Thoracic aorta (tissue), 2 donors: ENCODE results near the gene JAML. TPM values are rescaled to one million over a fixed set of nuclear protein-coding genes. Genes with fewer than 3 reads are reported as not detected.

Source experiments
- ATAC-seq: fragments of 150-250 bp; one replicate; pipeline ENCODE4 v1.8.0; 2017; ENCODE audit warnings: low read depth; ENCODE audit not compliant: insufficient number of reproducible peaks, low FRiP score
- DNase-seq: peaks from one replicate; pipeline ENCODE4 v3.0.0-alpha.2; 2020; ENCODE audit warnings: low spot score
- H3K27ac ChIP-seq, 2 donors: fragments of 200-600 bp; sonication (generic); 1 replicate in 1 of 2; 2 replicates in 1 of 2; pipeline ENCODE4 v1.5.1; 2016; ENCODE audit warnings: mild to moderate bottlenecking in 2 of 2, moderate library complexity in 2 of 2
- H3K27me3 ChIP-seq: fragments of 200-600 bp; sonication (generic); replicated peaks from 2 replicates; pipeline ENCODE4 v1.6.0; 2016; ENCODE audit warnings: mild to moderate bottlenecking; ENCODE audit not compliant: insufficient read depth
- H3K36me3 ChIP-seq: fragments of 200-600 bp; sonication (generic); one replicate; pipeline ENCODE4 v1.5.1; 2016
- H3K4me1 ChIP-seq, 2 donors: fragments of 200-600 bp; sonication (generic); 1 replicate in 1 of 2; 2 replicates in 1 of 2; pipeline versions ENCODE4 v1.5.1 to v1.6.0; 2016; ENCODE audit warnings: low read depth in 2 of 2, mild to moderate bottlenecking in 1 of 2; ENCODE audit not compliant: control insufficient read depth in 1 of 2
- H3K4me3 ChIP-seq: fragments of 200-600 bp; sonication (generic); 2 replicates; pipeline ENCODE4 v1.5.1; 2016; ENCODE audit warnings: mild to moderate bottlenecking
- H3K9me3 ChIP-seq: fragments of 200-600 bp; sonication (generic); 2 replicates; pipeline ENCODE4 v1.5.1; 2016
- total RNA-seq, 2 donors: library from RNA; depleted of rRNA; stranded (reverse); fragments of >200 nt; gene quantifications; one replicate each; pipeline versions ENCODE4 v1.1.0 to v1.2.3, GENCODE V29; 2016
- TF ChIP-seq, protein P1 (sequence below): fragments of 200-600 bp; sonication (generic); IDR thresholded peaks from one replicate; pipeline ENCODE4 v1.5.1; 2019; ENCODE audit warnings: antibody characterized with exemption

Gene JAML
- total RNA-seq, 2 donors from 2014 or later: 3.7 to 7.6 TPM

DNA sequence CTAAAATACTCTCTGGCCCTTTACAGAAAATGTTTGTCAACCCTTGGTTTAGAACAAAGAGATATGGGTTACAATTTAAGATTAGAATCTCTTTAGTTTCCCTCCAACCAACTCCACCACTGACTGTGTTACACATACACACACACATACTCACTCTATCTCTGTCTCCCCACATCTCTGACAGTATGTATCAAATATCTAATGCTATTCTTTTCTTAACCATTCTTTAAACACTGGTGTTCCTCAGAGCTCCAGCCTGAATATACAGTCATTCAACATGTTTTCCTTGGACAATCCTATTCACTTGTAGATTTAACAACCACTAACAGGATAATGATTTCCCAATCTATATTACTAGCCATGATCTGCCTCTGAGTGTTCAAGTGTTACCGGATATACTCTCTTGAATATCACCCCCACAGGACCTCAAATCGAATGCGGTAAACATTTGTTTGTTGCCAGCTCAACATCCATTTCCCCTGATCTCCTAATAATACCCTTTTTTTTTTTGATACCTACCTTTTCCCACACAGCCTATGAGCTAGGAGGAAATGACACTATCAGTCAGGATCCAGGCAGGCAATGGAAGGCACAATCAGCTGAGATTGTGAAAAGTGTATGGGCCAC is 21.2 kb upstream of the JAML start:
- Histone ChIP-seq H3K27ac (no peak overlapping the region), H3K27me3 (no peaks in the 10 kb centered on the region), H3K4me3 (no peak overlapping the region), H3K4me1 (no peaks in the 10 kb centered on the region), H3K36me3 (no peaks in the 10 kb centered on the region), H3K9me3 (no peaks in the 10 kb centered on the region)
- TF ChIP-seq, protein P1, sequence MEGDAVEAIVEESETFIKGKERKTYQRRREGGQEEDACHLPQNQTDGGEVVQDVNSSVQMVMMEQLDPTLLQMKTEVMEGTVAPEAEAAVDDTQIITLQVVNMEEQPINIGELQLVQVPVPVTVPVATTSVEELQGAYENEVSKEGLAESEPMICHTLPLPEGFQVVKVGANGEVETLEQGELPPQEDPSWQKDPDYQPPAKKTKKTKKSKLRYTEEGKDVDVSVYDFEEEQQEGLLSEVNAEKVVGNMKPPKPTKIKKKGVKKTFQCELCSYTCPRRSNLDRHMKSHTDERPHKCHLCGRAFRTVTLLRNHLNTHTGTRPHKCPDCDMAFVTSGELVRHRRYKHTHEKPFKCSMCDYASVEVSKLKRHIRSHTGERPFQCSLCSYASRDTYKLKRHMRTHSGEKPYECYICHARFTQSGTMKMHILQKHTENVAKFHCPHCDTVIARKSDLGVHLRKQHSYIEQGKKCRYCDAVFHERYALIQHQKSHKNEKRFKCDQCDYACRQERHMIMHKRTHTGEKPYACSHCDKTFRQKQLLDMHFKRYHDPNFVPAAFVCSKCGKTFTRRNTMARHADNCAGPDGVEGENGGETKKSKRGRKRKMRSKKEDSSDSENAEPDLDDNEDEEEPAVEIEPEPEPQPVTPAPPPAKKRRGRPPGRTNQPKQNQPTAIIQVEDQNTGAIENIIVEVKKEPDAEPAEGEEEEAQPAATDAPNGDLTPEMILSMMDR: no peak
- ATAC-seq: no peak
- no peak for DNase-seq

DNA sequence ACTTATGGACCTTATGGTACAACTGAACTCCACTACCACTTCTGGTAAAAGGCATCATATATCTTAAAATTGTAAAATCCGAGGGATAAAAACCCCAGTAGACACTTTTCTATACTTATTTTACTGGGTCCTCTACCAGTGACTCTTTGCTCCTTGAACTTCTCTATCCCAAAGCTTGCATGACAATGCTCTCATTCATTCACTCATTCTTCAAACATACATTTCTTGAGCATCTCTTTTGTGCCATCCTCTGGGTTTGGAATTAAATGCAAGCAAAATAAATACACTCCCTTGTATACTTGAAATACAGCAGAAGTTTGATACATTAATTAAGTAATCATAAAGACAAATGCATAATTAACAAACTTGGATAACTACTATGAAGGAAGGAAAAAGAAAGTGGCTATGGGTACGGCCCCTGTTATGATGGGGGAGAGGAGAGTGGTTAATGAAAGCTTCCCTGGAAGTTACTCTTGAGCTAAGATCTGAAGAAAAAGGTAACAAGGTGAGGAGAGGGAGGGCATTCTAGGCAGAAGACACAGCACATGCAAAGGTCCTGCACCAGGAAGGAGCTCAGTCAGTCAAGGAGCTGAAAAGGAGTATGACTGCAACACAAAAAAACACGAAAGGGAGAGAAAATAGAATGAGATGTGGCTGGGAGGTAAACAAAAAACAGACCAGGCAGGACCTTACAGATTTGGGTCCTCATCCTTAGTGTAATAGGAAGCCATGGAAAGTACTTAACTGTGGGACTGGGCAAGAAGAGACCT is 19.4 kb upstream of the JAML start:
- DNase-seq (no peak), ATAC-seq (no peak)
- no peak overlapping the region for H3K27ac ChIP-seq
- no peaks in the 10 kb centered on the region for H3K27me3 ChIP-seq
- no peak overlapping the region for H3K4me3 ChIP-seq
- no peaks in the 10 kb centered on the region for H3K4me1 ChIP-seq
- H3K36me3 ChIP-seq: no peaks in the 10 kb centered on the region
- H3K9me3 ChIP-seq: no peaks in the 10 kb centered on the region
- TF ChIP-seq, protein P1: no peak

DNA sequence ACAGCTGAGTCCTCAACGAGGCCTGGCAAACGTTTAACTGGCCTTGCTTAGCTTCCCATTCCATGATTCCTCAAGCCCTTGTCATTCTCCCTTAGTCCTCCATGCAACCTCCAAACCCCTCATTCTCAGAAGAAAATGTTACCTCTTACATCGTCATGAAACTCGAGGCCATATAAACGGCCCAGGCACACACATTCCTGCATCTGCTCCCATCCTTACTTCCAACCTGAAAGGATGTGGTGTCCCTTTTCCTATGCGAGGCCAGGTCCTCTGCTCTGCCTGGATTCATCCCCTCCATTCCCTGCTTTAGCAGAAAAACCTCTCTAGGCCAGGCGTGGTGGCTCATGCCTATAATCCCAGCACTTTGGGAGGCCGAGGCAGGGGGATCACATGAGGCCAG is 18.4 kb upstream of the JAML start:
- H3K27me3 ChIP-seq: no peaks in the 10 kb centered on the region
- ATAC-seq: no peak
- no peaks in the 10 kb centered on the region for H3K4me1 ChIP-seq
- DNase-seq: no peak
- H3K4me3 ChIP-seq: no peak overlapping the region
- no peaks in the 10 kb centered on the region for H3K36me3 ChIP-seq
- no peak overlapping the region for H3K27ac ChIP-seq
- H3K9me3 ChIP-seq: no peaks in the 10 kb centered on the region
- TF ChIP-seq, protein P1: no peak

DNA sequence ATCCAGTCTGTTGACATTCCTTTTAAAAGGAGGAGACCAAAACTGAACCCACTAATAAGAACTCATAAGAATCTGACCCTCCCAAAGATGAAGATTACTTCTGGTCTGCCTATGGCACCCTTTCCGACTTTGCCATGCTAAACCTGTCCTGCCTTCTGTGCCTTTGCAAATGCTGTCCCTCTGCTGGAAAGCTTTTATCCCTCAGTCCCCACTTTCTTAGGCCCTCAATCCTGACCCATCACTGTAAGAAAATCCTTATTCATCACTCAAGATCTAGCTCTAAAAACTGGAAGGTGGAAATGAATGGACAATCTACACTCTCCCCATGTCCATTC is 16.9 kb upstream of the JAML start:
- Histone ChIP-seq H3K4me1 (no peaks in the 10 kb centered on the region), H3K9me3 (no peaks in the 10 kb centered on the region), H3K36me3 (no peaks in the 10 kb centered on the region), H3K27me3 (no peaks in the 10 kb centered on the region), H3K4me3 (no peak overlapping the region), H3K27ac (peak overlapping the region in 1 of 2 donors; percentile 5)
- TF ChIP-seq, protein P1: no peak
- no peak for DNase-seq
- no peak for ATAC-seq

DNA sequence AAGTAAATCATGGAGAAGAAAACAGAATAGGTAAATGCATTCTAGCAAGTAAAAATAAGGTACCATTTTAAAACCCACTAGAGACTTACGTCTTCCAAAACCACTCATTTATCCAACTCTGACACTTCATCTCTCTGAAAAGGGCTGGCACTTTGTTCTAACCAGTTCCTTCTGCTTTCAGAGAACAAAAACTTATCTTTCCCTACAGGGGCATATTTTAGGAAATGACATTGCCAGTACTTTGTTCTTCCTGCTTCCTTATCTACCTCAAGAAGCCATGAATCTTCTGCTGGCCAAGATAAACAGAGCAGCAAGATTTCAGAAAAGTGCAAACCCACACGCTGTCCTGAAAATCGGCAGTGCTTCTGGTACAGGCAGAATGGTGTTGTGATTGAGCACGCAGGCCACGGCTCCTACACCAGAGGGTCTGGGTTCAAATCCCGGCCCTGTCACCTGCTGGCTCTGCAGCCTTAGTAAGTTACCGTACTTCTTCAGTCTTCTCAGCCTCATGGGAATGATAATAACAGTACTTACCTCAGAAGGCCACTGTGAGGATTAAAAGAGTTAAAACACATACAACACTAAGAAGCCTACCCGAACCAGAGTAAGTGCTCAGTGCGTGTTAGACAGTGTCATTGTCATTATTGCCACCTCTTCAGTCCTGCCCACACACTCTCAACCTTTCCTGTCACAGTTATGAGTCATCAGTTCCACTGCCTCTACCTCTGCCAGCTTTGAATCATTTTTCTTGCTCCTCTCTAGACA is 16.4 kb upstream of the JAML start:
- Histone ChIP-seq H3K9me3 (no peaks in the 10 kb centered on the region), H3K4me3 (no peak overlapping the region), H3K36me3 (no peaks in the 10 kb centered on the region), H3K4me1 (no peaks in the 10 kb centered on the region), H3K27ac (peak overlapping the region in 1 of 2 donors; percentile 5), H3K27me3 (no peaks in the 10 kb centered on the region)
- TF ChIP-seq, protein P1: no peak
- DNase-seq (no peak), ATAC-seq (no peak)
